SH-SY5Y (cell line): ENCODE data around the gene BSDC1.

Experiments used
- GATA2 ChIP-seq: IDR thresholded peaks from 2 replicates; pipeline ENCODE4 v1.6.1; 2011; ENCODE audit warnings: mild to moderate bottlenecking, low read depth, low read length
- GATA3 ChIP-seq: IDR thresholded peaks from 2 replicates; pipeline ENCODE4 v1.6.1; 2011; ENCODE audit warnings: low read depth, mild to moderate bottlenecking, low read length, moderate library complexity

BSDC1 gene

GRCh38 chr1:32336963-32337675, 57.1 kb downstream of the BSDC1 start:
- no peak for TF ChIP-seq GATA3
- no peak for TF ChIP-seq GATA2

GRCh38 chr1:32336591-32336932, 57.7 kb downstream of the BSDC1 start:
- no peak for TF ChIP-seq GATA2
- TF ChIP-seq GATA3 = no peak

GRCh38 chr1:32335790-32336590, 58.3 kb downstream of the BSDC1 start, which contains the start of gene MARCKSL1:
MARCKSL1 (minus strand) TSS chr1:32336233; CDS start chr1:32336033, 200 bp downstream.
- TF ChIP-seq GATA2 (no peak), GATA3 (no peak)

GRCh38 chr1:32335535-32335789, 58.8 kb downstream of the BSDC1 start:
- TF ChIP-seq GATA2 (no peak), GATA3 (no peak)

GRCh38 chr1:32334864-32335534, 59.2 kb downstream of the BSDC1 start:
- TF ChIP-seq GATA2 (no peak), GATA3 (no peak)

- no peak for TF ChIP-seq GATA2
- TF ChIP-seq GATA3 = no peak
Observed at GRCh38 chr1:32334274-32334861, 59.9 kb downstream of the BSDC1 start.

GRCh38 chr1:32333251-32333963, 60.8 kb downstream of the BSDC1 start:
- no peak for TF ChIP-seq GATA2

- TF ChIP-seq GATA3 (no peak), GATA2 (no peak)
Observed at GRCh38 chr1:32332290-32333079, 61.8 kb downstream of the BSDC1 start.

GRCh38 chr1:32331549-32331948, 62.7 kb downstream of the BSDC1 start:
- TF ChIP-seq GATA3 = no peak
- no peak for TF ChIP-seq GATA2

GRCh38 chr1:32330558-32331151, 63.6 kb downstream of the BSDC1 start:
- no peak for TF ChIP-seq GATA2
- no peak for TF ChIP-seq GATA3

GRCh38 chr1:32329931-32330466, 64.2 kb downstream of the BSDC1 start:
- TF ChIP-seq GATA3 (no peak), GATA2 (no peak)

- TF ChIP-seq GATA3 (no peak), GATA2 (no peak)
Observed at GRCh38 chr1:32327204-32327603, 67.0 kb downstream of the BSDC1 start.
